ENCODE measurements around the gene CRYBA4.

CRYBA4 gene

GRCh38 chr22:26660961-26661578, 39.3 kb downstream of the CRYBA4 start:
- DNase-seq (ENCODE audit: low read depth): no peak

- no peak for DNase-seq (ENCODE audit: low read depth)
Measured at GRCh38 chr22:26662160-26662559, 40.4 kb downstream of the CRYBA4 start.

- DNase-seq (ENCODE audit: low read depth): no peak
Measured at GRCh38 chr22:26663374-26663923, 41.7 kb downstream of the CRYBA4 start.

- DNase-seq (ENCODE audit: low read depth): peak; percentile 12
Measured at GRCh38 chr22:26665813-26666231, 44.1 kb downstream of the CRYBA4 start.

- DNase-seq (ENCODE audit: low read depth): no peak
Measured at GRCh38 chr22:26667140-26667539, 45.4 kb downstream of the CRYBA4 start.

- peak; percentile 52 for DNase-seq (ENCODE audit: low read depth)
Measured at GRCh38 chr22:26669060-26669481, 47.3 kb downstream of the CRYBA4 start.

GRCh38 chr22:26670459-26670858, 48.7 kb downstream of the CRYBA4 start:
- no peak for DNase-seq (ENCODE audit: low read depth)

- DNase-seq (ENCODE audit: low read depth): no peak
Measured at GRCh38 chr22:26671317-26672059, 49.7 kb downstream of the CRYBA4 start.

- no peak for DNase-seq (ENCODE audit: low read depth)
Measured at GRCh38 chr22:26672060-26672471, 50.3 kb downstream of the CRYBA4 start.

GRCh38 chr22:26672590-26673468, 51.1 kb downstream of the CRYBA4 start:
- DNase-seq (ENCODE audit: low read depth): peak; percentile 92

GRCh38 chr22:26673486-26673885, 51.7 kb downstream of the CRYBA4 start:
- DNase-seq (ENCODE audit: low read depth): no peak

GRCh38 chr22:26674211-26675190, 52.7 kb downstream of the CRYBA4 start:
- no peak for DNase-seq (ENCODE audit: low read depth)

GRCh38 chr22:26675687-26676268, 54.0 kb downstream of the CRYBA4 start:
- no peak for DNase-seq (ENCODE audit: low read depth)

- DNase-seq (ENCODE audit: low read depth): no peak
Measured at GRCh38 chr22:26677217-26677616, 55.5 kb downstream of the CRYBA4 start.

GRCh38 chr22:26679003-26679629, 57.4 kb downstream of the CRYBA4 start:
- peak; percentile 65 for DNase-seq (ENCODE audit: low read depth)

Measured in fibroblast of gingiva (primary cell).